Cardiac muscle cell (in vitro differentiated cells and primary cell): ENCODE measurements around the gene DIPK1A. TPM values are rescaled to one million over a fixed set of nuclear protein-coding genes. Genes with fewer than 3 reads are reported as not detected.

Experiments used
- DNase-seq, 2 donors: peaks; one replicate each; pipeline versions ENCODE4 v3.0.0 to v3.0.0-alpha.2; 2010 to 2017; ENCODE audit warnings: low read depth in 1 of 2, low spot score in 1 of 2
- H3K27ac ChIP-seq: fragments of 200-600 bp; sonication (generic); 2 replicates; pipeline ENCODE4 v1.5.1; 2016
- H3K27me3 ChIP-seq: fragments of 200-600 bp; sonication (generic); 2 replicates; pipeline ENCODE4 v1.6.0; 2016; ENCODE audit warnings: control low read depth
- H3K36me3 ChIP-seq: fragments of 200-600 bp; sonication (generic); 2 replicates; pipeline ENCODE4 v1.5.1; 2016; ENCODE audit warnings: control low read depth
- H3K4me1 ChIP-seq: fragments of 200-600 bp; sonication (generic); 2 replicates; pipeline ENCODE4 v1.8.1; 2017; ENCODE audit warnings: low read depth, mild to moderate bottlenecking, mixed run types
- H3K4me3 ChIP-seq: fragments of 200-600 bp; sonication (generic); 2 replicates; pipeline ENCODE4 v1.5.1; 2016; ENCODE audit warnings: mild to moderate bottlenecking
- H3K9me3 ChIP-seq: fragments of 200-600 bp; sonication (generic); 2 replicates; pipeline ENCODE4 v1.5.1; 2017; ENCODE audit warnings: low read depth, mild to moderate bottlenecking, control low read depth
- polyA plus RNA-seq: library from polyadenylated mRNA; unstranded; fragments of >200 nt; fragmentation: Nextera tagmentation; extraction: Ambion mirVana; gene quantifications from 2 replicates; pipeline ENCODE4 v1.2.1, GENCODE V29; 2016
- total RNA-seq: library from RNA; depleted of rRNA; stranded (reverse); fragments of >200 nt; gene quantifications from 2 replicates; pipeline ENCODE4 v1.2.3, GENCODE V29; 2016
- TF ChIP-seq, protein P1 (sequence below): IDR thresholded peaks from 2 replicates; pipeline ENCODE4 v1.5.1; 2012; ENCODE audit warnings: low read depth, mild to moderate bottlenecking, low read length

The DIPK1A gene
- total and polyA plus RNA-seq, 2 experiments from 2014 or later, result 7.7 to 16.6 TPM

DNA sequence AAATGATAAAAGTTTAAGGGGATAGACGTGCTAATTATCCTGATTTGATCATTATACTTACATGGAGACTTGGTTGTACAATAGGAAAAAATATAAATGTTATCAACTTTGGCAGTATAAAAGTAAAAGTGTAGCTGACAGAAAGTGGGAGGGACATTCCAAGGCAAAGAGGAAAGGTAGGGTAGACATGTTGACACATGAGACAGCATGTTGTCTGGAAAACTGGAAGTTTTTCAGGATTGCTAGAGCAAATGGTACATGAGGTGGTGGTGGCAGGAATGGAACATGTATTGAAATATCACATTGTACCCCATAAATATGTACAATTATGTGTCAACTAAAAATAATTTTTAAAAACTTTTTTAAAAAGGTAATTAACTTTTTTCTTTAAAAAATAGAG is 13.2 kb downstream of the DIPK1A start:
- TF ChIP-seq, protein P1, sequence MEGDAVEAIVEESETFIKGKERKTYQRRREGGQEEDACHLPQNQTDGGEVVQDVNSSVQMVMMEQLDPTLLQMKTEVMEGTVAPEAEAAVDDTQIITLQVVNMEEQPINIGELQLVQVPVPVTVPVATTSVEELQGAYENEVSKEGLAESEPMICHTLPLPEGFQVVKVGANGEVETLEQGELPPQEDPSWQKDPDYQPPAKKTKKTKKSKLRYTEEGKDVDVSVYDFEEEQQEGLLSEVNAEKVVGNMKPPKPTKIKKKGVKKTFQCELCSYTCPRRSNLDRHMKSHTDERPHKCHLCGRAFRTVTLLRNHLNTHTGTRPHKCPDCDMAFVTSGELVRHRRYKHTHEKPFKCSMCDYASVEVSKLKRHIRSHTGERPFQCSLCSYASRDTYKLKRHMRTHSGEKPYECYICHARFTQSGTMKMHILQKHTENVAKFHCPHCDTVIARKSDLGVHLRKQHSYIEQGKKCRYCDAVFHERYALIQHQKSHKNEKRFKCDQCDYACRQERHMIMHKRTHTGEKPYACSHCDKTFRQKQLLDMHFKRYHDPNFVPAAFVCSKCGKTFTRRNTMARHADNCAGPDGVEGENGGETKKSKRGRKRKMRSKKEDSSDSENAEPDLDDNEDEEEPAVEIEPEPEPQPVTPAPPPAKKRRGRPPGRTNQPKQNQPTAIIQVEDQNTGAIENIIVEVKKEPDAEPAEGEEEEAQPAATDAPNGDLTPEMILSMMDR, result no peak
- Histone ChIP-seq H3K36me3 (no peaks in the 10 kb centered on the region), H3K4me3 (no peak overlapping the region), H3K27ac (no peak overlapping the region), H3K9me3 (no peaks in the 10 kb centered on the region), H3K4me1 (peaks cover 3% of the 10 kb centered on the region), H3K27me3 (no peaks in the 10 kb centered on the region)
- no peak for DNase-seq

DNA sequence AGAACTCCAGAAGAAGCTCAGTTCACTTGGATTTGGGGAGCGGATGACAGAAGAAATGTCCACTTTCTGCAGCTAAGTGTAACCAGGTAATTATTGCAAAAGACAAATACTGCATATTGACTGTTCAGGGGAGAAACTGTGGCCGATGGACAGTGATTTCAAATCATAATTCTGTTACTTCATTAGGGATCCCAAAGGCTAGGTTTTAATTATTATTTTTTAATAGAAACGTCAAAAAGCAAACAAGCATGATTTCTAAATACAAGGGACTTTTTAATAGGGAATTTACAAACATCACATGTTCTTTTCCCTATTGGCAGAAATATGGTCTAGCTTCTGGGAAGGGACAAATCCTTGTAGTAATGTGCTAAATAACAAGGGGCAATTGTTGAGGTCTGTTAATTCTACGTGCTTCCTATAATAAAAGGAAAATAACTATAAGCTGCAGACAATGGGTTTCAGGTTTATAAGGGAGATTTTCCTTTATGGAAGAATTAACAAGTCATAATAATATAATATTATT is 15.5 kb downstream of the DIPK1A start:
- Histone ChIP-seq H3K9me3 (no peaks in the 10 kb centered on the region), H3K27ac (no peak overlapping the region), H3K4me1 (peaks cover 6% of the 10 kb centered on the region), H3K36me3 (no peaks in the 10 kb centered on the region), H3K27me3 (no peaks in the 10 kb centered on the region), H3K4me3 (no peak overlapping the region)
- DNase-seq, result no peak
- TF ChIP-seq, protein P1, result no peak

DNA sequence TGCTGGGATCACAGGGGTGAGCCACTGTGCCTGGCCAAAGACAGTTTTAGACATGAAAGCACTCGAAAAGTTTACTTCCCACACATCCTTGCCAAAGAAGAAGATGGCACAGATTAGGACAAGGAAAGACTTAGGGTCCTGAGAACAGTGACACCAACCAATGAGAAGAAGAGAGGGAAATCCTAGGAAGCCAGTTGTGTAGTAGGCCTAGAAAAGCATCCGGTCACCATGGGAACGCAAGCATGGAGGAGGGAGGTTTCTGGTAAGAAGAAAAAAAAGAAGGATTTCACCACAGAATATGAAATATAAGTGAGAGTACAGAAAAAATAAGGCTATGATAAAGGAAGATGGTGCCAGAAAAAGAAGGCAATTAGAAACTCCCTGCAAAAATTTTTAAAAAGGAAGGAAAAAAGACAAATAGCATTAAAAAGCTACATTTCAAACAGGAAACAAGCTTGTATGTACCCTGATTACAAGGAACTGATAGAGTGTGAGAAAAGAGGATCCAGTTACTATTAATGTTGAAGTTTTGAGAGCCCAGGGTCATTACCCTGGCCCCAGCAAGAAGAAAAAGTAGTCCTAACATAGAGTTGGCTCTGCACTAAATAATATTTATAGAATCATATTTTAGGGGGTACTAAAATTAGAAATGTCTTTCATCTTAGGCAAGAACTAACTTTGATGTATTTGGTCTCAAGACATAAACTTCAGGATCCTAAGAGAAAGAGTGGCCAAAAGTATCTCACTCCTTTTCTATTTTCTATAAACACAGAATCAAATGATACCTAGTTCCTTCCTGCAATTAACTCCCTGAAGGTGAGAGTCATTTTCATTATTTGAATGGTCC is 16.1 kb downstream of the DIPK1A start:
- H3K9me3 ChIP-seq, result no peaks in the 10 kb centered on the region
- no peak overlapping the region for H3K27ac ChIP-seq
- H3K27me3 ChIP-seq, result no peaks in the 10 kb centered on the region

DNA sequence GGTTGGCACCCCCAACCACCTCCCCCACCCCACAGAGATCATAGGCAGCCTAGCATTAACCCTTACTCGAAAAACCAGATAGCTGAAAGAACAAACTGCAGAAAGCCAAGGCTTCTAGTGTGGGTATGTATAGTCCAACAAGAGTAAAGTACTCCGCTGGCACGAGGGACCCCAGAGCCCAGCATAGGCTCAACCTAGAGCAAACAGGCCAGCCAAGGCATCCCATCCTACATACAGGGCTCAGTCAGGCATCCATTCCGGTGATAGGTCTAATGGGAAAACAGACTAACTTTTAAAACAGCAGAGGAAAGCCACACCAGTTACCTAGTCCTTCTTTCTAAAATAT is 17.8 kb downstream of the DIPK1A start:
- Histone ChIP-seq H3K4me1 (peaks cover 6% of the 10 kb centered on the region), H3K27me3 (no peaks in the 10 kb centered on the region), H3K27ac (no peak overlapping the region), H3K9me3 (no peaks in the 10 kb centered on the region), H3K4me3 (no peak overlapping the region), H3K36me3 (no peaks in the 10 kb centered on the region)
- TF ChIP-seq, protein P1, result no peak
- no peak for DNase-seq

More for the DNA sequence above, 16.1 kb downstream of the DIPK1A start:
- H3K4me3 ChIP-seq, result no peak overlapping the region
- no peaks in the 10 kb centered on the region for H3K36me3 ChIP-seq
- no peak for DNase-seq
- TF ChIP-seq, protein P1, result no peak
- H3K4me1 ChIP-seq, result peaks cover 6% of the 10 kb centered on the region

DNA sequence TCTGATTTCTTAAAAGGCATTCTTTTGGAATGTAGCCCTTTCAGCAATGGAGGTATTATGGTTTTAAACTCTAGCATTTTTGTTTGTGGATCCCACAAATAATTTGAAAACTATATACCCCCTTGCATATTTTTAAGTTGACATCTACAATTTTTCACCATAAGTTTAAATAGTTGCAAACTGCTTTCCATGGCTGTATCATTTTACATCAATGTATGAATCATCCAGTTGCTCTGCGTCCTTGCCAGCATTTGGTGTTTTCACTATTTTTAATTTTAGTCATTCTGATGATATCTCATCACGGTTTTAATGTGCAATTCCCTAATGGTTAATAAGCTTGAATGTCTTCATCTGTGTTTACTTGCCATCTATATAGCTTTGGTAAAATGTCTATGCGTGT is 20.7 kb downstream of the DIPK1A start:
- H3K4me3 ChIP-seq, result no peak overlapping the region
- H3K36me3 ChIP-seq, result no peaks in the 10 kb centered on the region
- H3K27me3 ChIP-seq, result no peaks in the 10 kb centered on the region
- no peak overlapping the region for H3K27ac ChIP-seq
- DNase-seq, result no peak
- TF ChIP-seq, protein P1, result no peak
- H3K4me1 ChIP-seq, result peaks cover 6% of the 10 kb centered on the region
- no peaks in the 10 kb centered on the region for H3K9me3 ChIP-seq
